CD4-positive, alpha-beta T cell treated with Interleukin-21 for 1 hour (primary cell): ENCODE data around the gene SLC7A1.
"Not testable (repeated sequence)": the region's sequence is repeated elsewhere in the genome, so short reads cannot be mapped to it uniquely, and the experiment has no call there.

Source experiments
- DNase-seq: peaks from one replicate; pipeline ENCODE4 v3.0.0-alpha.2; 2020

Gene SLC7A1

GRCh38 chr13:29595380-29596063 is at the start of gene SLC7A1:
TSS of gene SLC7A1 (minus strand) at chr13:29595688. CDS start at chr13:29536188, 59,500 bp downstream.
- peak; percentile 86 for DNase-seq

GRCh38 chr13:29640665-29641064 is 45.2 kb upstream of the SLC7A1 start:
- no peak for DNase-seq

DNA sequence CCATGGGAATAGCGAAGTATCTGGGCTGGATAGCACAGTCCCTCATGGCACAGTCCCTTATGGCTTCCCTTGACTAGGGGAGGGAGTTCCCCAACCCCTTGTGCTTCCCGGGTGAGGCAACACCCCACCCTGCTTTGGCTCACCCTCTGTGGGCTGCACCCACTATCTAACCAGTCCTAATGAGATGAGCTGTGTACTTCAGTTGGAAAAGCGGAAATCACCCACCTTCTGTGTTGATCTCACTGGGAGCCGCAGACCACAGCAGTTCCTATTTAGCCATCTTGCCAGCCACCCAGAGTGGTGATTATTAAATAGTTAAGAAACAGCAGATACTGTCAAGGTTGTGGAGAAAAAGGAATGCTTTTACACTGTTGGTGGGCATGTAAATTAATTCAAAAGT is 41.3 kb upstream of the SLC7A1 start:
- DNase-seq: not testable (repeated sequence)

DNA sequence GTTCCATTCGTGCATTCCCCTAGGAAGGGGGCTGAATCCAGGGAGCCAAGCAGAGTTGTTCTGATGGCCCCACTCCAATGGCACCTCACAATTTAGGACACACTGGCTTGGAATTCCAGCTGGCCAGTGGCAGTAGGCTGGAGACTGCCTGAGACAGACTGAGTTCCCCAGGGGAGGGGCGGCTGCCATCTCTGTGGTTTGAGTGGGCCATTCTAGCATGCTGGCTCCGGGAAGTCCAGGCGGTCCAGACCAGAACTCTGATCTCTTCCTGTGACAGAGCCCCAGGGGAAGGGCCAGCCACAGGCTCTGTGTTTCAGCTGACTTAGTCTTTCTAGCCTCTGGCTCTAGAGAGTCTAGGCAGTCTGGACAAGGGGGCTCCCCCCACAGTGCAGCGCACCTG is 29.5 kb upstream of the SLC7A1 start:
- DNase-seq: no peak

DNA sequence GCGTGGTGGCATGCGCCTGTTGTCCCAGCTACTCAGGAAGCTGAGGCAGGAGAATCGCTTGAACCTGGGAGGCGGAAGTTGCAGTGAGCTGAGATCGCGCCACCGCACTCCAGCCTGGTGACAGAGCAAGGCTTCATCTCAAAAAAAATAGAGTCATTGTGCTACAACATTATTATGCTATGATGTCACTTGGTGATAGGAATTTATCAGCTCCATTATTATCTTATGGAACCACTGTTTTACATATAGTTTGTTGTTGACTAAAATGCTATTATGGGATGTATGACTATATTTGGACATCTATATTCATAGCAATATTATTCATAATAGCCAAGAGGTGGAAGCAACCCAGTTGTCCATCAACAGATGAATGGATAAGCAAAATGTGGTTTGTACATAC is 26.4 kb upstream of the SLC7A1 start:
- DNase-seq: no peak

GRCh38 chr13:29621051-29621800 is 25.7 kb upstream of the SLC7A1 start:
- no peak for DNase-seq

DNA sequence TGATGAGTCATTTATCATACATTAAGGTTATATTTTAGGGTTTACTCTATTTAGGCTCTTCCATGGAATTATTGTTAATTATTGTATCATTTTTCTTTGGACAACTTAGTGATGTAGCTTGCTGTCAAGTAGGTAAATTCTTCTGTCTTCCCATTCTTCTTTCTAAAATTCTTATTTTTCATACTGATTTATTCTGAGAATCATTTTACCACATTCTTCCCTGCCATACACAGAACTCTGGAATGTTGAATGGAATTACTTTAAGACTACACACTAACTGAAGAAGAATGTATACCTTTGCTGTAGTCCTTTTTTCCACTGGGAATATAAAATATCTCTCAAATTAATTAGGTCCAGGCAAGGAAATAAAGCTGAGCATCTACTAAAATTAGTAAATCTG is 24.5 kb upstream of the SLC7A1 start:
- DNase-seq: no peak

- no peak for DNase-seq
Observed at GRCh38 chr13:29613101-29613500, 17.6 kb upstream of the SLC7A1 start.

DNA sequence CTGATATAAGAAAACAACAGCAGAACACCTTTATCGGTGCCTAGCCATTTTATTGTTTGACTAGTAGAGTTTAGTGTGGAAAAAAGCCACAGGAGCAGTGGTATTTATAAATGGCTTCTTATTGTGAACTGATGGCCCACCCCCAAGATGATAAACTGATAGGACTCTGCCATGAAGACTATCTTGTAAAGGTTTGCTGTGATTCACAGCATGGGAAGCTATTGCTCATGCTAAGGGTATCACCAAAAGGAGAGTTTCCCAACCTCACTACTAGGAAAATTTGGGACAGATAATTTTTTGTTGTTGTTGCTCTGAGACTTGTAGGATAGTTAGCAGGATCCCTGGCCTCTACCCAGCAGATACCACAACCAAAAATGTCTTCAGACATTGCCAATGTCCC is 12.0 kb upstream of the SLC7A1 start:
- no peak for DNase-seq

DNA sequence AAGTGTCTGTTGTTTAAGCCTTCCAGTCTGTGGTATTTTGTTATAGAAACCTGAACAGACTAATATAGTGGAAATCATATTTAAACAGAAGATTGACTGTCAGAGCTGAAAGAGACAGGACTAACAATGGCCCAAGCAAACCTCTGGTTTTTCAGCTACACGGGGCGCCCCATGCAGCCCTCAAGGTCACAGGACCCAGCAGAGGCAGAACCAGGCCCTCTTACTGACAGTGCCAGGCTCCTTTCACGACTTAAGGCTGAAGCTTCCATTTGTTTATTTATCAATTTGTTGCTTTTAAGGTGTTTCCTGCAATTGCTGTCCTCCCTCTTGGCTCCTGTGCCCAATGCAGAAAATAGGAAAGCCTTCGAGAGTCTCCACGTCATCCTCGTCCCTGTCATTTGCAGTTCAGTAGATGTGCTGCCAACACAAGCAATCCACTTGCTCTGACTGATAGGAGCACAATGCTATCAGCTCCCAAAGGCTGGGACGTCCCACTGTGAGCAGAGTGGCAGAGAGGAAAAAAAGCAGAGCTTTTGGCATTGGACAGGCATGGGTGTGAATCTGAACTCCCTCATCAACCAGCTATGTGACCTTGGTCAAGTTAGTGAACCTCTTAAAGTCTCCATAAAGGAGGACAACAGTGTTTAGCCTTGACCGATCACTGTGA is 10.5 kb upstream of the SLC7A1 start:
- DNase-seq: no peak

GRCh38 chr13:29598321-29598720 is 2.8 kb upstream of the SLC7A1 start:
- no peak for DNase-seq

DNA sequence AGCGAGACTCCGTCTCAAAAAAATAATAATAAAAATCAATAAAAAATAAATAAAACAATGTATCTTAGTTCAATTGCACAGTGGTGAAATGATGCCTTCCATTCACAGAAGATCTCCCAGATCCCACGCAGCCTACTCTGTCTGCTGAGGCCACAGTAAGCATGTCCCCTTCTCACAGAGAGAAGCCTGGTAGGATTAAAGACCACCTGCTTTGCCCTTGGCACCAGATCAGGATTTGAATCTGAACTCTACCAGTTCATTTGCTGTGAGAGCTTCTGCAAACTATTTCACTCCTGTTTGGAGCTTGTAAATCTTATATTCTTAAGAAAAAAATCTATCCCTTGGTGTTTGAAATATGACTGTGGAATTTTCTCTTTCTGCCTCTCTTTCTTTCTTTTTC is 2.2 kb upstream of the SLC7A1 start:
- DNase-seq: no peak

GRCh38 chr13:29597246-29597645 is 1.8 kb upstream of the SLC7A1 start:
- no peak for DNase-seq

GRCh38 chr13:29596064-29596418 is 553 bp upstream of the SLC7A1 start:
- no peak for DNase-seq

GRCh38 chr13:29594710-29595379 is 643 bp downstream of the SLC7A1 start:
- DNase-seq: peak; percentile 55

DNA sequence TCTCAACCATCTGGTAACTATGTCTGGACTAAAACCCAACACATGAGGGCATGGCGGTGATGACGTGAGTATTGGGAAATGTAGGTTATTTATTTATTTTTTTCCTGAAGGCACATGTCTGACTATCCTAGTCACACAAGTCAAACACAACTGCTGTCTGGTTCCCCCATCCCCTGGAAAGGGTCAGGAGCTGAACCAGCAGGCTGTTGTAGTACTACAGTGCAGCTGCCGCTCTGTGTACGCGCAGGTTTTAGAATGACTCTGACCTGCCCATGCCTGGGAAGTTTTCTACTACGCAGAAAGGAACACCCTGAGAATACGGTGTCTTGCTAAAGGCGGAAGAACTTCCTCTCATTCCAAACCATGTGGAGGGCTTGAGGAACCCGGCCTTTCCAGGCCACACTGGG is 1.2 kb downstream of the SLC7A1 start:
- DNase-seq: peak; percentile 54

DNA sequence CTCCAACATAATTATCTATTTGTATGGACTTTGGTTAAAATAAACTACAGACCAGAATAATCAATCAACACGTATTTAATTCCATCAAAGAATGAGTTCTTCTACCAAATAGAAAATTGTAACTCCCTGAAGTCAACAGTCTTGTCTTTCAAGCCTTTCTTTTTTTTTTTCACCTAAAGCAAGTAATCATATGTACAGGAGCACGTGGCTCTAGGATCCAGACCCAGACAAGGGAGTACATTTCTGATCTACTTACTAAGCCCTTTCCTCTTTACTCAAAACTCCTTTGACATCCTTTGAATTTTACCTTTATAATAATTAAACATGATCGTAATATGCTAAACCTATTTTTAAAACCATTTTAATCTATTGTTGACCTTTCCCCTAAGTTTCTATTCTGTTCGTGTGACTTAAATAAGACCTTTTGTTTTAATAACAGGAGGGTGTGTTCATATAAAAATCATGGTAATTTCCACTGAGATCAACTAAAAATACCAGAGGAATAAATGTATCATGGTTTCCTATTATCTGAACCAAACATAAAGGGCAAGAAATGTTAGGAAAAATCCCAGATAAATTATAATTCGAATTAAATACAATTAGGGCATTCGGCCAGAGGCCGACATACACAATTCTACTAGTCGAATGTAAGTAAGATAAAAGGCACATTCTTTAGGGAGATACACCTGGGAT is 1.7 kb downstream of the SLC7A1 start:
- no peak for DNase-seq

GRCh38 chr13:29591310-29591709 is 4.2 kb downstream of the SLC7A1 start:
- DNase-seq: no peak

DNA sequence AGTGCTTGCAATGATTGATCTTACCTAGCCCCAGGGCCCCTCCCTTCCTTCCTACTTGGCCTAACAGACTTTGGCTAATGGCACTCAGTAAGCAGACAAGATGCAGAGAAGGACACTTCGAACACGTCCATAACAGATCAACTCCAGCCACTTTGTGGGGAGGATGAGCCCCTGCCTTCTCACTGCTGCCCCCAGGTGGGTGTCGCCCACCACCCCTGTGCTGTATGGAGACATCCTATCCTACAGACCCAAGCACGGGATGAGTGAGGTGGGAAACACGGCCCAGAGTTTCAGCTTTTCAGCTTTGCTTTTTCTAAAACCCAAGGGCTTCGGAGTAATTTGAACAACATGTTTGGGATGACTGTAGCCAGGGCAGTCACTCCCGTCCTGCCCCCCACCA is 5.5 kb downstream of the SLC7A1 start:
- no peak for DNase-seq

GRCh38 chr13:29589234-29589633 is 6.3 kb downstream of the SLC7A1 start:
- no peak for DNase-seq

DNA sequence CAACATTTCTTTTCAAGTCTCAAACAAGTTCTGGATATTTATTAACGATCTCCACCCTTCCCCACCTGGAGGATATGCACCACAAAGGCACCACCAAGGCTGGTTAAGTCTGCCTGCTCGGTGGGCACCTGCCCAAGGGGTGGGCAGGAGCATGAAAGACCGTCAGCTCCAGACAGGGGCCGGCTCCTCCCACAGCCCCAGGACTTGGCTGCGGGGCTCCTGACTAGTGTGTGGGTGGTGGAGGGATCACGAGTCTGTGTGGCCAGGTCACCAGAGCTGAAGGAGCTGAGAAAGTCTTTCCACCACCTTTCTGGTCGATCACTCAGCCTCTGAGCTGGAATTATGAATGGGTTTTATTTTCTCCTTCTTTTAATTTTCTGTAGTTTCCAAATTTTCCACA is 7.8 kb downstream of the SLC7A1 start:
- DNase-seq: no peak

- DNase-seq: no peak
Observed at GRCh38 chr13:29583073-29583785, 12.3 kb downstream of the SLC7A1 start.
